IMR-90 (cell line): Measurements from ENCODE around the gene CLEC4G. TPM values are rescaled to one million over a fixed set of nuclear protein-coding genes. Genes with fewer than 3 reads are reported as not detected.

Source experiments
- ATAC-seq: fragments of 200-7000 bp; cut with Tn5 transposase; 2 replicates; pipeline ENCODE4 v1.9.1; 2020; ENCODE audit warnings: low read depth, mild to moderate bottlenecking, moderate library complexity
- BruUV-seq: library from RNA; stranded (reverse); fragments of 400-500 nt; replicated peaks from 2 replicates; lab custom pipeline; 2021; lab: Mats Ljungman, UMichigan
- CTCF ChIA-PET: fragments of 300-600 bp; formaldehyde crosslinking; extraction: SDS; loops from one replicate; lab custom pipeline; 2021; ENCODE audit warnings: antibody characterized with exemption; lab: Yijun Ruan, JAX
- POLR2A ChIA-PET: fragments of 300-600 bp; sonication (Branson Sonifier 250); formaldehyde crosslinking; loops from one replicate; lab custom pipeline; 2022; ENCODE audit warnings: antibody characterized with exemption; ENCODE audit not compliant: unreplicated experiment; lab: Charles Lee
- DNase-seq: peaks from one replicate; pipeline ENCODE4 v3.0.0; 2013
- H2AFZ ChIP-seq: replicated peaks from 2 replicates; pipeline ENCODE3; 2013; ENCODE audit warnings: low read length, mild to moderate bottlenecking; ENCODE audit not compliant: poor library complexity
- H2AK5ac ChIP-seq: 2 replicates; pipeline ENCODE4 v1.6.1; 2013; ENCODE audit warnings: low read depth, low read length, inconsistent platforms
- H2AK9ac ChIP-seq: replicated peaks from 2 replicates; pipeline ENCODE3; 2013; ENCODE audit warnings: mild to moderate bottlenecking, low read depth, low read length, moderate library complexity; ENCODE audit not compliant: poor library complexity
- H2BK120ac ChIP-seq: 2 replicates; pipeline ENCODE4 v1.6.1; 2013; ENCODE audit warnings: low read depth, low read length, inconsistent platforms
- H2BK15ac ChIP-seq: 3 replicates; pipeline ENCODE4 v1.6.1; 2013; ENCODE audit warnings: low read depth, low read length, inconsistent platforms
- H2BK20ac ChIP-seq: 2 replicates; pipeline ENCODE4 v1.6.1; 2013; ENCODE audit warnings: low read depth, mild to moderate bottlenecking, inconsistent platforms, low read length, moderate library complexity
- H2BK5ac ChIP-seq: 2 replicates; pipeline ENCODE4 v1.6.1; 2013; ENCODE audit warnings: mild to moderate bottlenecking, low read depth, low read length, inconsistent platforms; ENCODE audit not compliant: poor library complexity, severe bottlenecking
- H3K14ac ChIP-seq: replicated peaks from 2 replicates; pipeline ENCODE4 v1.6.1; 2013; ENCODE audit warnings: low read depth, low read length, inconsistent platforms
- H3K18ac ChIP-seq: 2 replicates; pipeline ENCODE4 v1.6.1; 2013; ENCODE audit warnings: low read depth, low read length, control low read depth
- H3K23ac ChIP-seq: 2 replicates; pipeline ENCODE4 v1.6.1; 2013; ENCODE audit warnings: low read depth, low read length, inconsistent platforms
- H3K27ac ChIP-seq: 2 replicates; pipeline ENCODE4 v1.5.1; 2013; ENCODE audit warnings: mild to moderate bottlenecking, control low read depth, low read length; ENCODE audit not compliant: insufficient read depth
- H3K27me3 ChIP-seq: 2 replicates; pipeline ENCODE4 v1.6.1; 2013; ENCODE audit warnings: low read length; ENCODE audit not compliant: control insufficient read depth, insufficient read depth
- H3K36me3 ChIP-seq: 2 replicates; pipeline ENCODE4 v1.6.1; 2013; ENCODE audit warnings: low read length, mixed read lengths; ENCODE audit not compliant: control insufficient read depth, insufficient read depth
- H3K4ac ChIP-seq: 2 replicates; pipeline ENCODE4 v1.6.1; 2013; ENCODE audit warnings: low read depth, low read length, inconsistent platforms
- H3K4me1 ChIP-seq: 2 replicates; pipeline ENCODE4 v1.6.1; 2013; ENCODE audit warnings: low read length, mixed read lengths; ENCODE audit not compliant: control insufficient read depth, insufficient read depth
- H3K4me2 ChIP-seq: 2 replicates; pipeline ENCODE4 v1.6.1; 2013; ENCODE audit warnings: low read depth, mild to moderate bottlenecking, control low read depth, low read length, moderate library complexity
- H3K4me3 ChIP-seq: 2 replicates; pipeline ENCODE4 v1.5.1; 2013; ENCODE audit warnings: low read depth, mild to moderate bottlenecking, control low read depth, low read length, moderate library complexity; ENCODE audit not compliant: insufficient read depth
- H3K56ac ChIP-seq: 2 replicates; pipeline ENCODE4 v1.6.1; 2013; ENCODE audit warnings: low read length, inconsistent platforms; ENCODE audit not compliant: insufficient read depth; ENCODE audit errors: extremely low read depth
- H3K79me1 ChIP-seq, 2 experiments: 2 replicates each; pipeline ENCODE4 v1.6.1; 2013; ENCODE audit warnings: low read length in 2 of 2, inconsistent platforms in 1 of 2, low read depth in 1 of 2
- H3K9ac ChIP-seq: 2 replicates; pipeline ENCODE4 v1.6.1; 2013; ENCODE audit warnings: low read depth, low read length, control low read depth
- H3K9me1 ChIP-seq: 2 replicates; pipeline ENCODE4 v1.6.1; 2013; ENCODE audit warnings: low read length, inconsistent platforms; ENCODE audit not compliant: insufficient read depth
- H3K9me3 ChIP-seq: 2 replicates; pipeline ENCODE4 v1.6.1; 2013; ENCODE audit warnings: low read length; ENCODE audit not compliant: control insufficient read depth, insufficient read depth
- H4K20me1 ChIP-seq: 2 replicates; pipeline ENCODE4 v1.6.1; 2013; ENCODE audit warnings: low read length, inconsistent platforms; ENCODE audit not compliant: insufficient read depth
- H4K5ac ChIP-seq: 2 replicates; pipeline ENCODE4 v1.6.1; 2013; ENCODE audit warnings: mild to moderate bottlenecking, low read depth, low read length, control low read depth
- H4K8ac ChIP-seq, 2 experiments: 2 replicates each; pipeline ENCODE4 v1.6.1; 2013; ENCODE audit warnings: low read depth in 2 of 2, low read length in 2 of 2, control low read depth in 1 of 2, inconsistent platforms in 1 of 2
- H4K91ac ChIP-seq: 2 replicates; pipeline ENCODE4 v1.6.1; 2013; ENCODE audit warnings: low read depth, low read length, inconsistent platforms; ENCODE audit not compliant: insufficient read depth
- BHLHE40 ChIP-seq: fragments of 150-350 bp; IDR thresholded peaks from 2 replicates; pipeline ENCODE4 v1.6.1; 2016; ENCODE audit warnings: mild to moderate bottlenecking, low read depth, low read length
- CEBPB ChIP-seq: IDR thresholded peaks from 2 replicates; pipeline ENCODE4 v1.6.1; 2012; ENCODE audit warnings: low read depth, low read length, improper control_type of control experiment
- ELK1 ChIP-seq: fragments of 150-350 bp; IDR thresholded peaks from 2 replicates; pipeline ENCODE4 v1.6.1; 2016; ENCODE audit warnings: low read depth, mild to moderate bottlenecking, low read length, moderate library complexity, borderline replicate concordance
- MAFK ChIP-seq: IDR thresholded peaks from 2 replicates; pipeline ENCODE4 v1.6.1; 2012; ENCODE audit warnings: low read depth, low read length, improper control_type of control experiment
- MAZ ChIP-seq: IDR thresholded peaks from 2 replicates; pipeline ENCODE4 v1.6.1; 2012; ENCODE audit warnings: low read depth, mild to moderate bottlenecking, low read length, improper control_type of control experiment, moderate library complexity, borderline replicate concordance
- MXI1 ChIP-seq: IDR thresholded peaks from 2 replicates; pipeline ENCODE4 v1.6.1; 2012; ENCODE audit warnings: low read depth, mild to moderate bottlenecking, low read length, moderate library complexity, borderline replicate concordance
- NFE2L2 ChIP-seq: fragments of 150-350 bp; IDR thresholded peaks from 2 replicates; pipeline ENCODE4 v1.6.1; 2016; ENCODE audit warnings: low read depth, mild to moderate bottlenecking, low read length
- POLR2A ChIP-seq: IDR thresholded peaks from 2 replicates; pipeline ENCODE4 v1.6.1; 2012; ENCODE audit warnings: mild to moderate bottlenecking, low read depth, low read length
- RFX5 ChIP-seq: IDR thresholded peaks from 2 replicates; pipeline ENCODE4 v1.8.0; 2012; ENCODE audit warnings: low read depth, mild to moderate bottlenecking, low read length, moderate library complexity
- USF2 ChIP-seq: fragments of 150-350 bp; IDR thresholded peaks from 2 replicates; pipeline ENCODE4 v1.6.1; 2017; ENCODE audit warnings: mild to moderate bottlenecking, antibody characterized with exemption, low read length, low read depth
- WGBS, 2 experiments: methylation state at CpG; one replicate each; pipeline versions ENCODE4 v1.1.5 to v1.1.7; 2013; ENCODE audit warnings: missing lambda C conversion rate in 2 of 2; ENCODE audit not compliant: insufficient read length in 1 of 2; ENCODE audit errors: extremely low coverage in 2 of 2; 5-methylcytosine and 5-hydroxymethylcytosine counted together
- dilution Hi-C: fragments of 300-500 bp; cut with HindIII; formaldehyde crosslinking; loops from one replicate; pipeline ENCODE4 v1.14.3; 2018; ENCODE audit warnings: low sequenced_read_pairs; ENCODE audit not compliant: unreplicated experiment
- in situ Hi-C: fragments of 300-500 bp; cut with MboI; formaldehyde crosslinking; loops from 3 replicates; pipeline ENCODE4 v1.14.3; 2019; ENCODE audit warnings: low sequenced_read_pairs, inconsistent platforms, mixed read lengths
- intact Hi-C: fragments of 100-400 bp; cut with micrococcal nuclease; formaldehyde crosslinking; loops from 2 replicates; pipeline ENCODE4 v1.10.0; 2022
- polyA plus RNA-seq, 3 experiments: library from polyadenylated mRNA; depleted of rRNA; stranded (reverse); fragments of >200 nt; gene quantifications; 2 replicates each; pipeline ENCODE4 v1.2.3, GENCODE V29; 2012; ENCODE audit warnings: low replicate concordance in 1 of 3
- total RNA-seq: library from RNA; depleted of rRNA; stranded (reverse); fragments of >200 nt; gene quantifications from 2 replicates; pipeline ENCODE4 v1.2.3, GENCODE V29; 2012

CLEC4G gene
- total and polyA plus RNA-seq, 2 of the 4 experiments (the other 2 are of a cell fraction) = not detected

- Histone ChIP-seq H3K27me3 (no peaks in the 10 kb centered on the region), H3K27ac (no peak overlapping the region), H3K36me3 (no peaks in the 10 kb centered on the region), H3K14ac (no peak overlapping the region), H2BK15ac (no peak overlapping the region), H2BK120ac (no peak overlapping the region), H3K4ac (no peak overlapping the region), H3K18ac (no peak overlapping the region), H2AK5ac (no peak overlapping the region), H3K9me1 (peaks cover 3% of the 10 kb centered on the region; the same call in 1 of the 2 replicates), H3K23ac (no peak overlapping the region), H4K8ac (no peak overlapping the region), H2BK5ac (no peak overlapping the region), H2AK9ac (no peak overlapping the region), H3K79me1 (no peaks in the 10 kb centered on the region), H3K4me3 (no peak overlapping the region), H3K9me3 (no peaks in the 10 kb centered on the region), H4K5ac (no peak overlapping the region), H3K4me2 (no peak overlapping the region), H3K56ac (no peak overlapping the region), H2AFZ (no peak overlapping the region), H4K20me1 (no peaks in the 10 kb centered on the region), H2BK20ac (no peak overlapping the region), H3K4me1 (no peaks in the 10 kb centered on the region), H3K9ac (no peak overlapping the region), H4K91ac (no peak overlapping the region)
- TF ChIP-seq USF2 = no peak
- TF ChIP-seq MAFK = no peak
- no peak for TF ChIP-seq RFX5
- no peak for TF ChIP-seq CEBPB
- TF ChIP-seq BHLHE40 = no peak
- TF ChIP-seq MXI1 = no peak
- no peak for TF ChIP-seq ELK1
- TF ChIP-seq MAZ = no peak
- TF ChIP-seq NFE2L2 = no peak
- no peak for TF ChIP-seq POLR2A
- ChIA-PET POLR2A (no interaction called here), CTCF (no interaction called here)
- 47% methylated on average over 3 of the region's 12 CpGs; no CpG with 5 or more reads in 1 of the 2 experiments for WGBS, 2 experiments
- no peak for ATAC-seq
- intact Hi-C loops = no loop called here
- BruUV-seq = no TSS peak
- DNase-seq = peak; percentile 6
- in situ Hi-C loops = no loop called here
- dilution Hi-C loops = no loop called here
Observed at GRCh38 chr19:7751157-7751783, 19.4 kb upstream of the CLEC4G start.
